Inflammatory macrophage treated with lipopolysaccharide for 4 hours (primary cell): ENCODE results near the gene GJB3.
"Not testable (repeated sequence)": the region's sequence is repeated elsewhere in the genome, so short reads cannot be mapped to it uniquely, and the experiment has no call there.

Experiments
- DNase-seq: peaks from one replicate; pipeline ENCODE4 v3.0.0-alpha.2; 2020

GJB3 gene

DNA sequence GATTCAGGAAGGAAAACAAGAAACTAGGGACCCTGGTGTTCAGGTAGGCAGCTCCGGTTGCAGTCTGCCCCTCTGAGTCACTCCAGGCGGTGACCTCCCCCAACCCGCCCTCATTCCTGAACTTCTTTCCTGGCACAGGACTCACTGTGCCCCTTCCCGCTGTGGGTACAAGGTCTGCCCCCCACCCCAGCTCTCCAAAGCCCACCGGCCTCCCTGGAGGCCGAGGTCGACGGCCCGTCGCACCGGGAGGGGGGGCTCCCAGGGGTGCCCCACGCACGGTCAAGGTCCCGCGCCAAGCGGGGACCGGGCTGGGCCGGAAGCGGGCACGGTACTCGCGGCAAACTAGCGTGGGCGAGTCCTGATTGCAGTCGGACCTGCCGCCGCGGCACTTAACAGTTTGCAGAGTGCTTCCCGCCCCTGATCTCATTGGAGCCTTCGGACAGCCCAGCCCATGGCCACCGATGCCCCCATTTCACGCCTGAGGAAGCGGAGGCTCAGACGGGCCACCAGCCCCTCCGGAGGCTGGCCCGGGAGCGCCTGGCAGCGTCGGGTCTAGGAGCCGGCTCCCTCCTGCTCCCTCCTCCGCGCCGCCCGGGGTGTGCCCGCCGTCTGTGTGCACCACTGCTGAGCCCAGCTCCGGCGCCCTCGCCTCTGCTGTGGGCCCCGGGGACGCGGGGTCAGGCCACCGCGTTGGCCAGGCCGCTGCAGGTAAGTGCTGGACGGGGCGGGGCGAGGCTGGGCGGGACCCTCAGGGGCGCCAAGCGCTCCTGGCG is at the start of gene GJB3:
TSS of gene GJB3 (plus strand) at position 144 of the 773 bp plus-strand sequence. CDS start 3,549 bp downstream, outside the sequence.
- no peak for DNase-seq

DNA sequence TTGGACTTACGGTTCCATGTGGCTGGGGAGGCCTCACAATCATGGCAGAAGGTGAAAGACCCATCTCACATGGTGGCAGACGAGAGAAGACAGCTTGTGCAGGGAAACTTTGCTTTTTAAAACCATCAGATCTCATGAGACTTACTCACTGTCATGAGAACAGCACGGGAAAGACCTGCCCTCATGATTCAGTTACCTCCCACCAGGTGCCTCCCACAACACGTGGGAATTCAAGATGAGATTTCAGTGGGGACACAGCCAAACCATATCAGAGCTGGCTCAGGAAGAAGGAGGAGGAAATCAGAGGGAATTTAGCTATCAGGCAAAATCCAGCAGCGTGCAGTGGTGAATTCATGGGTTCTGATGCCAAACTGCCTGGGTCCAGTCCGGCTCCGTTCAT is 48.2 kb upstream of the GJB3 start:
- DNase-seq, result not testable (repeated sequence)

DNA sequence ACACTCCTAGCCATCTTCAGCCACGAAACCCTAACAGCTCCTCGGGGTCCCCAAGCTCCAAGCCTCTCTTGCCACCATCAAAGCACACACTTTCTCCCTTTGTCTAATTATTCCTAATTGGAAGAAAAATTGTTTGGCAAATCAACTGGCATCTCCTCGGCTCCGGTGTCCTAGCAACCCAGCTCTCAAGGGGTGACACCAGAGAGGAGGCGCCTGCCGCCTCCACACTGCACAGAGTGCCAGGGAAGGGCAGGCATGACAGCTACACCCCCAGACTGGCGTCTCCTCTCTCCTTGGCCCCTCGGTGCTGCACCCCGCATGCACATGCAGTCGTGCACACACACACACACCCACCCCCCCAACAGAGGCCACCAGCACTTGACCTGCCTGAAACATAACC is 44.3 kb upstream of the GJB3 start:
- no peak for DNase-seq

DNA sequence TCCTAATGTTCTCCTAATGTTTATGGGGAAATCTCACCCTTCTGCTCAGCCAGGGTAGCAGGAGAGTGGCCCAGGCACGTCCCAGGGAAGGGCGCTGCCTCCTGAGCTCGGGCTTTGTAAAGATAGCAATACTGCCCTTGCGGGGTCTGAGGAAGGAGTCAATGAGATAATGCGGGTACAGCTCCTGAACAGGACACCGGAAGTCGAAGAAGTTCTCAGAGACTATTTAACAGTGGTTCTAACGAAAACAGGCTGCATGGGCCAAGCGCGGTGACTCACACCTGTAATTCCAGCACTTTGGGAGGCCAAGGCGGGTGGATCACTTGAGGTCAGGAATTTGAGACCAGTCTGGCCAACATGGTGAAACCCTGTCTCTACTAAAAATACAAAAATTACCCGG is 43.8 kb upstream of the GJB3 start:
- DNase-seq, result not testable (repeated sequence)

DNA sequence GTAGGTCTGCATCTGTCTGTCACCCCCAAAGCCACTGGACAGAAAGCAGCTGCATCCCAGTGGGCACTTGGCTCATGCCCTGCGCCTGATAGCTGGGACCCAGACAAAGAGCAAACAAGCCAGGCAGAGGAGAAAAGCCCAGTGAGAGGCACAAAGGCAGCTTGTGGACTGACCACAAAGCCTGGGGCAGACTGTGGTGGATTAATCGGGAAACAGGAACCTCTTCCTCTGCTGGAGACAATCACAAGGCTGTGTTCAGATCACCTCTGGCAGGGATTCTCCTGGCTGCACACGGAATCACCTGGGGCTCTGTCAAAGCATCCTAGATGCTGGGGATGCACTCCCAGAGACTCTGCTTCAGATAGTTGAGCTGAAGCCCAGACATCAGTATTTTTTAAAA is 41.4 kb upstream of the GJB3 start:
- DNase-seq, result no peak

DNA sequence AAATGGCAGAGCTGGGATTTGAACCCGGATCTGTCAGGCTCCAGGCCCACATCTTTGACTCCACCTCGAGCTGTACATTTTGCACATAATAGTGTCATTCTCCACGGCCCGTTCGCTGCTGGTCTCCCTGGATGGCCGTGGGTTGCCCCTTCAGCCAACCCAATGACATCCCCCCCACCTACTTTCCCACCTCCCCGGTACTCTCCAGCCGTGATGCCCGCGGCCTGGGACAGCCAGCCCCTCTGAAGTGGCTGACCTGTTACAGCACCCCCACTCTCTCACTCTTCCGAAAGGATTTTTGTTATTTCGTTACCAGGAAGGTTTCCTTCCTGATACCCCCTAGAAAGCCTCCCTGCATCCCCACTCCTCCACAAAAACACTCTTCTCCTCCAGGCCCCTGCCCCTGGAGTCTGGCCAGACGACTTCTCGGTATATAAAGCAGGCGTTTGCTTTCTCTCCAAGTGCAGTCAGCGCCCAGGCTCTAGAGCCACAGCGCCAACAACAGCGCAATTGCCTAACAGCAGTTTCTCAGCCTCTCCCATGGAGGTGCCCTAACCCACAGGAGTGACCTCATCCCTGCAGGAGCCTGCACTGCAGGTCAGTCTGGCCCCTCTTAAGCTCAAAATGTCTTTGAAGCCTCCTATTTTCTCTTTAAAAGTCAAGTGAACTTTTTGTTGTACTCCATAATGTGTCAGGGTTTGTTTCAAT is 40.7 kb upstream of the GJB3 start:
- no peak for DNase-seq

DNA sequence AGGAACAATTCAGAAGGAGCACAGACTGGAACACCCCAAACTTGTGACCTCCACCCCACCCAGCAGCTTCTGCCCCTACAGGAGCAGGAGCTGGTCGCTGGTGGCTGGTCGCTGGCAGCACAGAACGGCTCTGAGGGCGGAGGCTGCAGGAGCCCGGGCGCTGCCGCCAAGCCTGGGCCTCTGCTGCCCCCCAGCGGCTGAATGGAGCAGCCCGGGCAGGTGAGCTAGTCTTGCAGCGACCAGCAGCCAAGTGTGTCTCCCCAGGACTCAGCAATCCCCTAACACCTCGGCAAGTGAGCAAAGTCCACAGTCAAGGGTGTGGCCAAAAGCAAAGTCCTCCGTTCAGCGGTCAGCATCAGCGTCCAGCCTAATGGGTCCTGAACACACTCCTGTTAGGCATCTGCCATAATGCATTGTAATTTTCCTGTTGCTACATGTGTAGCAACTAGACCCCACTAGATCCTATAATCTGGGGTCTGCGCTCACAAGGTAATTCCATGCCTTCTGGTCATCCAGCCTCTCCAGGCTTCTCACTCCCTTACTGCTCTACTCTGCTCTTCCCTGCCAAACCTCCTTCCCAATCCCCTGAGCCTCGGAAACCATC is 38.2 kb upstream of the GJB3 start:
- peak; percentile 55 for DNase-seq

DNA sequence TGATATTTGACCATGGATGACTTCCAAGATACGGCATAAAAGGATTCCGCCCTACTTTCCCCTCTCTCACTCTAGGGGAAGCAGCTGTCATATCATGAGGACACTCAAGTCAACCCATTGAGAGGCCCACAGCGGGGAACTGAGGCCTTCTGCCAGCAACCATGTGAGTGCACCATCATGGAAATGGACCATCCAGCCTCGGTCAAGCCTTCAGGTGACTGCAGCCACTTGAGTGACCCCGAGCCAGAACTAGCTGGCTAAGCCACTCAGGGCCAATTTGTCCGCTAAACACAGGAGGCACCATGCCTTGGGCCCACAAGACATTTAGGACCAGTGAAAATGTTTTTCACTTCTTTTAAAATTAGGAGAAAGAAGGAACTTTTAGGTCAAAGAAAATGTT is 37.2 kb upstream of the GJB3 start:
- no peak for DNase-seq

DNA sequence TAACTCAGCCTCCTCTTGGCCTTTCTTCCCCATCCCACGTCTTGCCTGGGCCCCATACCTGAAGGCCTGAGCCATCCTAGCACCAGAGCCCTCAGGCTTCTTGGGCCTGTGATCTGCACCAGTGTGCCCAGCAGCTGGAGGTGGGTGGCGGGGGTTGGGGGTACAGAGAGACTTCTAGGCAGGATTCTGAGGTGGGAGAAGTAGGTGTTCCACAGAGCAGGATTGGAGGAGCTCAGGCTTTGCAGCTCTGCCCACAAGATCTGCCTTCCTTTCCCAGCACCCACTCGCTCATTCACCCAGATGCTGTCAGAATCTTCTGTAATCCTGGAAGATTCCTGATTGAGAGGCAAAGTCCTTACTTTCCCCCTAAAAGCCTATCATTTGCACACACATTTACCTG is 36.2 kb upstream of the GJB3 start:
- DNase-seq, result no peak

DNA sequence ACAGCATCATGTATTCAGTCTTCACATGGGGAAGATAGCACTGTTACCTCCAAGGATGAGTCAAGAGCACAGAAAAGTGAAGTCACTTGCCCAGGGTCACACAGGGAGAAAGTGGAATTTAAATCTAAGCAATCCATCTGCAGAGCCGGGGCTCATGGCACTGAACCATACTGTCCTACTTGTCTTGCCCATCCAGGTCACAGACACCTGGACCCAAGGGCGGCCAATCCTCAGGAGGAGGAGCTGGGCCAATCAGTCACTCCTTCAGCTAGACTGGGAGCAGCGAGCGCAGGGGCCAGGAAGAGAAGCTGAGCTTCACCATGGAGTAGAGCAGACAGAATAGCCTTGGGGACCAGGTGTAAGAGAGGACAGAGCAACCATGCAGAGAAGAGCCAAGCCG is 35.3 kb upstream of the GJB3 start:
- no peak for DNase-seq

DNA sequence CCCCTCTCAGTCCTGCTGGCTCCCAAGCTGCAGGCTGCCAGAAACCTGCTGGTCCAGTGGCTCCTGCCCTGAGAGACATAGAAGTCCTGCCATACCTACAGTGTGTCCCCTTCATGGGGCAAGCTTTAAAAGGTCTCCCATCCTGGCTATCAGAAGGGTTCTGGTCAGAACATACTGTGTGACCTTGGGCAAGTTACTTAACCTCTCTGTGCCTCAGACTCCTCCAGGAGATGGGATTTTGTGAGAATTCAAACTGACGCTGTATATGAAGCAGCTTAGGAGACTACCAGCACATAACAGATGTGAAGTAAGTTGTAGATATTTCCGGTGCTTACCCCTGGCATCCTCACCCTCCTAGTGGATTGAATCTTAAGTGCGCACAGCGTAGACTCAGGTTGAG is 34.9 kb upstream of the GJB3 start:
- DNase-seq, result no peak

DNA sequence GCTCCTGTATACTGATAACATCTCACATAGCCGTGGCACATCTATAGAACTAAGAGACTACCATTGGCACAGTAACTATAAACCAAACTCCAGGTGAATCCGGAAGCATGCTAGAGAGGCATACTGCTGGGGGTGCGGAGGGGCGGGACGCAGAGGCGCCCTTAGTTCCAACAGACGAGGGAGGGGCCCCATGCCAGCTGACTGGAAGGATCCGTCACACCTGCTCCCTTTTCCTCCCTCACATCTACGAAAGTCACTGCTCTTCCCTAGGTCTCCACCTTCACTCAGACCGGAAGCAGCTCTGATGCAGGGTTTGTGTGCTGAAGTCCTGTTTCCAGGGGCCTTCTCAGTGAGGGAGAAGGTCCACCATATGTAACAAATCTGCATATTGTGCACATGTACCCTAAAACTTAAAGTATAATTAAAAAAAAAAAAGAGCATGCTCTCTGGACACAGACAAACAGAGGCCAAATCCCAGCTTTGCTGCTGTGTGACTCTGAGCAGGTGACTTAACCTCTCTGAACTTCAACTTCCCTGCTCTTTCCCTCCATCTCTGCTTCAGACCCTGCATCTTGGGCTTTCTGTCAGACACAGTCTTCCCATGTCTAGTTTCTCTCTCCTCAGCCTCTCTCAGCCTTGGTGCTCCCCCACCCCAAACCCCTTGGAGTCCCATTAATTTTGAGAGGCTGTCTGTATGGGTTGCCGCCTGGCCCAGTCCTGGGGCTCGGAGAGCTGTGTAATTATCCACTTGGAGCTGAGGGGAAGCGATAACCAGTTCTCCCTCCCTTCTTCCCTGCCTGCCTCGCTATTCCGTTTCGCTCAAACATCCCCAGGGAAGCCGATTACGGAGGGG is 34.0 kb upstream of the GJB3 start:
- DNase-seq, result no peak

DNA sequence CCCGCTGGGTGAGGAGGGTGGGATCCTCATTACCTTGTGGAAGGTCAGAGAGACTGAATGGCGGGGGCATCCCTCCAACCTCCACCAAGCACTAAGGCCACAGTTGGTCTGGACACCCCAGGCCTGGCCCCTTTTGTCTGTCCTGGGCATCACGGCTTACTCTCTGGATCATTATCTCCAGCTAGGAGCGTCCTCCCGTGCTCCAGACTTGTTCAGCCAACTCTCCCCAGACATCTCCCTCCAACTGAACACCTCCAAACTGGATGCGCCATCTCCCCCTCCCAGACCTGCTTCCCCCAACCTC is 33.4 kb upstream of the GJB3 start:
- no peak for DNase-seq

DNA sequence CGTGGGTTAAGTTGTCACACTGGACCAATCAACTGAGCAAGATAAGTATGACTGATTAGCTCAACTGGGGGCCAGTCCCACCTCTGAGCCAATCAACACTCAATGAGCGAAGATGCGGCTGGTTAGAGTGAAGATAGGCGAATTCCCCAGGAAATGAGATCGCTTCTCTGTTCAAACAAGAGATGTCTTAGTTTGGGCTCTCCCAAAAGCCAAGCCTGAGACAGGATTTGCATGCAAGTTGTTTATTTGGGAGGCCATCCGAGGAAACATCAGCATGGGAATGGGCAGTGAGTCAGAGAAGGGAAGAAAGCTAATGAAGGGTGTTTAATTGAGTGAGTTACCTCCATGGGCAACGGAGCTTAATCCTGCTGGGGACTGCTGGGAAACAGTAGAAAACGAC is 31.0 kb upstream of the GJB3 start:
- no peak for DNase-seq

DNA sequence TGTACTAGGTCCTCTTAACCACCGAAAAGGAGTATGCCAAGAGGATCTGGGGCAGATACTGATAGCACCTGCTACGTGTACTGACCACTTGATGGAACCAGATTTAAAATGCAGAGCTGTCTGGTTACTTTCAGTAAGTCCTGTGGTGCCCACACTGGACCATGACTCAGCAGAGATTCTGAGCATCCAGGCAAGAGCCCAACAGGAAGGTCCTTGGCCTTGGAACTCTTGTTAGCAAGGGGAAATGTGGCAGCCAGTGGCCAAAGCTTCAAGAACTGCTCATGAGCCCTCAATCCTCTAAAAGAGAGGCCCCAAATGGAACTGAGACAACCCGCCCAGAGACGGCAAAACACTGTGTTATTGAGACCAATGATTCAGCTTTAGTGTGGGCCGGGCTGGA is 30.4 kb upstream of the GJB3 start:
- no peak for DNase-seq

DNA sequence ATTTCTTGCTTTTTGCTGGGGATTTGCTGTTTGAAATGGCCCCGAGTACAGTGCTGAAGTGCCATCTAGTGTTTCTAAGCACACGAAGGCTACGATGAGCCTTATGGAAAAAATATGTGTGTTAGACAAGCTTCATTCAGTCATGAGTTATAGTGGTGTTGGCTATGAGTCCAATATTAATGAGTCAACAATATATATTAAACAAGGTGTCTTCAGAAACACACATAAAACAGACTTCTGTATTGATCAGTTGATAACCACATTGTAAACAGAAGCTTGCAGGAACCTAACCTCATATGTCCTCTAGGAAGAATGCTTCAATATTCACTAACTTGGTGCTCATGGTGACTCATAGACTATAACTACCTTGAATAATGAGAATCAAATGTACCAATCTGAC is 27.9 kb upstream of the GJB3 start:
- no peak for DNase-seq

DNA sequence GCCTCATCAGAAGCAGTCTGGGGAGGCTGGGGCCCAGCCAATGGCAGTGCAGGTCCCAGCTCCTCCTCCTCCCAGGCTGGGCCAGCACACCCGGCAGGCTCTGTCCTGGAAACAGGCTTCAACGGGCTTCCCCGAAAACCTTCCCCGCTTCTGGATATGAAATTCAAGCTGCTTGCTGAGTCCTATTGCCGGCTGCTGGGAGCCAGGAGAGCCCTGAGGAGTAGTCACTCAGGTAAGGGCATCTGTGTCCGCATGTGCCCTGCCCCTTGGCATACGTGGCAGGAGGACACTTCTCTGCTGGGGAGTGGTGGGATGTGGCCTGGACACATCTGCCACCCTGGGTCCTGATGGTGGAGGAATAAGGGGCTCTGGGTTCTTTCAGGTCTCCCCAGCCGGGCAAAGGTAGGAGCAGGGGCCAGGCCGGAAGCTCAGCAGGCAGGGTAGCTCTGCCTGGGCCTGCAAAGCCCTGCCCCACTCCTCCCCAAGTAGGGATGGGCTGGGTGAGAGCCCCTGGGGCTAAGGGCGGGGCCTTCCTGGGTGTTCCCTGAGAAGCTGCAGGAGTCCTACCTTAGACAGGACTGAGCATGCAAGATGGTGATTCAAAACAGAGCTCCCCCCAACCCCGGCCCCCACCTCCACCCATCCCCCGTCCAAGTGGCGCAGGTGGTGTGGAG is 25.9 kb upstream of the GJB3 start, which contains the start of gene GJB5:
TSS of gene GJB5 (plus strand) at position 84 of the 674 bp plus-strand sequence. CDS start 2,284 bp downstream, outside the sequence.
- DNase-seq, result no peak

DNA sequence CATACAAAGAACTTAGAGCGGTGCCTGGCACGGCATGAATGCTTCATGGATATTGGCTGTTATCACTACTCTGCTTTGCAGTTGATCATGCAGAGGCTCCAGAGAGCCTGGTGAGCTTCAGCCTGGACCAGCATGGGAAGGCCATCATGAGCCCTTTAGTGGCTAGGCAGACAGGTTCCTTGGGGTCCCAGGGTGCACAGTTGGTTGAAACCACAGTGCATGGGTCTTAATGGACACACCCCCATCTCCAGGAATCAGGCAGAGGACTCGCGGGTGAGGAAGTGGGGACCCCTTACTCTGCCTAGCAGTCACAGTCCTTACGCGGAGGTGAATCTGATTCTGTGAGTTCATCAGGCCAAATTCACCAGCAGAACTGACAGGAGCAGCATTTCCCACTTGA is 25.1 kb upstream of the GJB3 start:
- DNase-seq, result no peak

DNA sequence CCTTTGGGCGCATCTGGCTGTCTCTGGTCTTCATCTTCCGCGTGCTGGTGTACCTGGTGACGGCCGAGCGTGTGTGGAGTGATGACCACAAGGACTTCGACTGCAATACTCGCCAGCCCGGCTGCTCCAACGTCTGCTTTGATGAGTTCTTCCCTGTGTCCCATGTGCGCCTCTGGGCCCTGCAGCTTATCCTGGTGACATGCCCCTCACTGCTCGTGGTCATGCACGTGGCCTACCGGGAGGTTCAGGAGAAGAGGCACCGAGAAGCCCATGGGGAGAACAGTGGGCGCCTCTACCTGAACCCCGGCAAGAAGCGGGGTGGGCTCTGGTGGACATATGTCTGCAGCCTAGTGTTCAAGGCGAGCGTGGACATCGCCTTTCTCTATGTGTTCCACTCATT is 23.6 kb upstream of the GJB3 start:
- no peak for DNase-seq

DNA sequence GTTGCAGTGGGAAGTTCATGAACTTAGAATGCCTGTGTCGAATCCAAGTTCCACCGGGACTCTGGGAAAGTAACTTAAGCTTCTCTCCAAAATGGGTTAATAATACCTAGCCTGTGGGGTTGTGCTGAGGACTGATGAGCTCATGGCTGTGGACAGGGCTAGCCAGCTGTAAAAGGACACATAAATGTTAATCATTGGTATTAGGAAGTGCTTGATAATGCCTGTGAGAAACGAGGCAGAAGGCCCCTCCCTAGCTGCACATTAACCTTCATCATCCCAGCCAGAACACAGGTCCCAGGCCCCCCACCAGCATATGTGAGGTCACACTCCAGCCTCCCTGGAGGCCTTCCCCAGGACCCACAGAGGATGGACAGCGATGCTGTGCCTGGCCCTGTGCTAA is 22.3 kb upstream of the GJB3 start:
- DNase-seq, result no peak

DNA sequence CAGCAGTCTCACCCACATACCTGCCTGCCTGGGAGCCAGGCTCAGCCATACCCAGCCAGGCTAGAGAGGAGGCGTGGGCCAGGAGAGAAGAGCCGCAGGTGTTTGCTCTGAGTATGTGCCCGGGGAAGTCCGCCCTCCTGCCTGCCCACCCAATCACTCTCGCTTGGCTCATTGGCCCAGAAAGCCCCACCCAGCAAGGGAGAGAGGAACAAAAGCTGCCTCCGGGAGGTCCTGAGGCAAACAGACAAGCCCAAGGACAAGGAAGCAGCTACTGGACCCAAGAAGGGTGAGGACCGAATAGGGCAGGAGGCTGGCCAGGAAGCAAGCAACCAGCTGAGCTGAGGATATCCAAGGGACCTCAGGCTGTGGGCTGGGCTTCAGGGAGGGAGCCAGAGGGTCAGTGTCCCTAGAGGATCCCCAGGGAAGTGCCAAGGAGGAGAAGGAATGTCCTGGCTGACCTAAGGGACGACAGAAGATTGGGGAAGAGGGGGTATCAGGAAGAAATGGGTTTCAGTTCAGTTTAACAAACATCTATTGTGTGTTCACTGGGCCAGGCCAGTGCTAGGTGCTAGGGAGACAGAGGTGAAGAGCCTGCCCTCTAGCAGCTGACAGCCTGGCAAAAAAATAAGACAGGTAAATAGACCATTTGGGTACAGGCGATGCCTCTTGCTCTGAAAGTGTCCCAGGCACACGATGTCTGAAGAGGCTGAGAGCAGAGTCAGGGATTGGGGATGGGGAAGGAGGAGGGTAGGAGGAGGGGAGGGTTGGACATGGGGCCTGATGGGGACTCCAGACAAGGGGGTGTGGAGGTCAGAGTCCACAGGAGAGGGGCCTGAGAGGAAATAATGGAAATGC is 21.3 kb upstream of the GJB3 start, which contains the start of gene GJB4:
TSS of gene GJB4 (plus strand) at position 238 of the 855 bp plus-strand sequence. CDS start 1,515 bp downstream, outside the sequence.
- DNase-seq, result no peak
